ENCODE data around the gene FOXF1.

GRCh38 chr16:86500708-86501510 is 9.4 kb upstream of the FOXF1 start:
- TF ChIP-seq YY1 (IDR thresholded peaks at IDR 0.05; ENCODE audit: insufficient read depth, insufficient read length): no peak
- TF ChIP-seq ZNF274 (IDR thresholded peaks at IDR 0.05; ENCODE audit: low read depth, low read length): no peak
- TF ChIP-seq SUZ12 (IDR thresholded peaks at IDR 0.05; ENCODE audit: extremely low read depth, insufficient read depth, insufficient read length): peak; percentile 5

All from NT2/D1 (cell line).